ENCODE measurements around the gene SHISA3.

Gene SHISA3

DNA sequence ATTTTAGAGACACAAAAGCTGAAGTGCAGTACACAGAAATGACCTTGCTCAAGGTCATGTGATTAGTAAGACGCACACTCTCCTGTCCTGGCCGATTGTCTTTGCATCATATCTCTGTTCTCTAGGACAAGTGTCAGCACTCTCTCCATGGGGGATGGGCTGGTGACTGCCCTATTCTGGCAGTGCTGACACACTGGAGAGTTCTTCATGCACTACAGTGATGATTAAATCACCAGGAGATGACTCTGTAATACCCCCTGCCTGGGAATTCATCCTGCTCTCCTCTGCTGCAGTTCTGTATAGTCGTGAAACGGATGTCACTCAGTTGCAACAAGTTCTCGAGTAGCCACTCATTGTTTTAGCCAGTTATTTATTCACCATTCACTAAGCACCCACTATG is 5.3 kb upstream of the SHISA3 start:
- no peak for DNase-seq (ENCODE audit: low read depth)

DNA sequence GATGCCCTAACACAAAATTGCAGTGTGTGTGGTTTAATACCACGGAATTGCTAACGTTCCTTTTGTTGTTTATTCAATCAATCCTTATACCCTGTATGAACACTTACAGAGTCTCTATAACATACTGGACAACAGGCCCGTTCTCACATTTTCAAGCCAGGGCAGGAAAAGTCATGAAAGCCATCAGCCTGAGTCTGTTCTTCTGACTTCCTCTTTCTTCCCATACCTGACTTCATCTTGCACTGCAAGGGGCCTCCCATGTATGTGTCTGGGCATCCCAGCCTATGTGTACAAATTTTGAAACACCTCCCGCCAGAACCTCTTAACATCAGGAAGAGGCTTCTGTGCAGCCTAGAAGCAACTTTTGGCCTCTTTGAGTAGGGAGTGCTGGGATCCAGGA is 4.9 kb upstream of the SHISA3 start:
- no peak for DNase-seq (ENCODE audit: low read depth)

DNA sequence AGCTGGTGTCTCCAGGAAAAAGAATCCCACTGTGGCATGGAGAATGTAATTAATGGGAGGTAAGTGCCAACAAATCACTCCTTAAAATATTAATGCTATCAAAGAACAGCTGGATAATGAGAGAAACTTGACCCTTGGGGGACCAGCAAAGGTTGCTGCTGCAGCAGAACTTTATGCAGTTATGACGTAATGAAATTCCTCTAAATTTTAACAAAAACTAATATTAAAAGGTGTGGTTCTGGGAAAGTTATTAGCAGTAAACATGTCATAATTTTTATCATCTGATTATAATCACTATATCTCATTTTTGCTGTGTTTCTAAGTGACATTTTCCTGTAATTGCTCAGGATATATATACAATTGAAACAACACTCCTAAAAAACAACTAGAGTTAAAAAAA is 1.7 kb upstream of the SHISA3 start:
- DNase-seq (ENCODE audit: low read depth), result no peak

DNA sequence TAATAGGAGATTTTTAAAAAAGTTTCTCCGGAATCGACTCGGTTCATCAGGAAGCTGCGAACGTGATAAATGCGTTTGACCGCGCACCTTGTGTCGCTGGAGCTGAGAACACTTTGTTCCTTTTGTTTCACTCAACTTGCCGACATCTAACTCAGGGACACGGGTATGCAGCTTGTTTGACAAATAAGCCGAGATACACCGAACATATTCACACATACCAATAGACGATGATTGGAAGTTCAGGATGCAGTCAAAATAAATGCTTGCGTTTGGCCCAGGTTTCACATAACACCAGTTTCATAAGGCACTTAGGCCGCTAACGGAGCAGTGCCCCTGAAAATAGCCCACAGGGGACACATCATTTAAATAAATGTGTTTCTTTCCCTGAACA is 932 bp upstream of the SHISA3 start:
- DNase-seq (ENCODE audit: low read depth), result no peak

DNA sequence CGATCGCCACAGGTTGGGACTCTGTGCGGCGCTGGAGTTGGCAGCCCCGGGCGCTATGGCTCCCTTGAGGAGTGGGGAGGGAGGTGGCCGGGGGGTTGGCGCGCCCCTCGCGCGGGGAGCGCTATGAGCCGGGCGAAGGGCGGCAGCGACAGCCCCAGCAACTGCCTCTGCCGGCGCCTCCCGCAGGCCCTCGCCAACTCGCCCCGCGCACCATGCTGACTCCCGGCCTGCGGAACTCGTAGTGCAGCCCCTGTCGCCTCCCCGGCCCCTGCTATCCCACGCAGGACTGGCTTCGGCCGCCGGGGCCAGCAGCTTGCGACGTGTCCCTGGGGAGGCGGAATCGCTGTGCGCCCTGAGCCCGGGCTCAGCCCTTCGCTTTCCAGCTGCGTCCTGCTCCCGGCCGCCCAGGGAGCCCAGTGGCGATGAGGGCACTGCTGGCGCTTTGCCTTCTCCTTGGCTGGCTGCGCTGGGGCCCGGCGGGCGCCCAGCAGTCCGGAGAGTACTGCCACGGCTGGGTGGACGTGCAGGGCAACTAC is 415 bp downstream of the SHISA3 start:
- DNase-seq (ENCODE audit: low read depth), result no peak

DNA sequence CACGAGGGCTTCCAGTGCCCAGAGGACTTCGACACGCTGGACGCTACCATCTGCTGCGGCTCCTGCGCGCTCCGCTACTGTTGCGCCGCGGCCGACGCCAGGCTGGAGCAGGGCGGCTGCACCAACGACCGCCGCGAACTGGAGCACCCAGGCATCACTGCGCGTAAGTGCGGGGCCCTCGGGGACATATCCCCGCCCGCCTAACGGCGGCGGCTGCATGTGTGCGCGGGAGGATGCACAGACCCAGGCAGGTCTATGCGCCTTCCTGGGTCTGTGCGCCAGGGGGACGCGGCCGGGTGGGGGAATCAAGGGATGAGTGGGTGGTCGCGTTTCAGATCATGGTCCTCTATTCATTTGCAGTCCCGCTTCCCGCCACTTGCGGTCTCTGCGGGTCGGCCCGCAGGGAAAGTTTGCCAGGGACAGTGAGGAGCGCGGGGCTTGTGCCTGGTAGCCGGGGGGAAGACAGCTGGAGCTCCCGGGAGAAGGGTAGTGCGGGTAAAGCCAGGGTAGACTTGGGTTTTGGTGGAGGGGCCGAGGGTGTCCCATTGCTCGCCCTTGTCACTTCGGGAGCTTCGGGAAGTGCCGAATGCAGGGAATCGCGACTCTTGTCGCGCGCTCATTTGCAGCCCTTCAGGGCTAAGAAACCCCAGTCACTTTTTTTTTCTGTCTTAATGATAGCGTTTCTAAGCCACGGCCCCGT is 1.0 kb downstream of the SHISA3 start:
- DNase-seq (ENCODE audit: low read depth), result no peak

DNA sequence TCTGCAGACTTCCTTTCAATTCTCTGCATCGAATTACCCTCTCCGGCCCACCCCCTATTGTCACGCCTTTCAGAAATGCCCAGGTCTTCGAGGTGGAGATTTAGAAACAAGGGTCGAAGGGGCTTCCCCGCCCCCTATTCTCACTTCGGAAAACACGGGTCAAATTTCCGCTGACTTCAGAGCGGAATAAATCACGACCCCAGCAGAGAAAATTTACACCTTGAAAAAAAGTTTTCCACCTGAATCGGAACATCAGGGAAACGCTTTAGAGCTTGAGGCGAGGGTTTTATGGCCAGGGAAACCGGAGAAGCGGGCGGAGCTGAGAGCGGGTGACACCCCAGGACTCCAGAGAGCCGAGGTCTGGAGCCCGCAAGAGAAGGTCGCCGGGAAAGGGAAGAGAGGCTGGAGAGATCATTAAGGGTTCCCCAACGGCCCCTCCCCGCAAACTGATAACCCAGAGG is 1.6 kb downstream of the SHISA3 start:
- DNase-seq (ENCODE audit: low read depth), result no peak

DNA sequence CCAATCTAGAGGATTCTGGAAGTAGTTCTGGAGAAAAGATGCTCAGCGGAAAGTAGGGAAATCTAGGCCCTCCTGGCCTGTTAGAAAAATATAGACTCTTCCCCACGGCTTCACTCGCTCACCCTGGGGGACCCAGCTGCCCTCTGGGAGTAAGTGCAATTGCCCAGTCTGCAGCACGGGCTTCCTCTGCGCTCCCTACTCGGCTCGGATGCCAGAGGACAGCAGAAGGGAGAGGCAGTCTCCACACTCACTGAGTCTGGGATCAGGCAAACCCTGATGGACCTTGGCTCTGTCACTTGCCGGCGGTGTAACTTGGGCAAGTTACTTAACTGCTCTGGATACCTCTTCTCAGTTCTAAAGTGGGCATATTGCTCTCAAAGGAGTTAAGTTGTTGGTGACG is 2.1 kb downstream of the SHISA3 start:
- no peak for DNase-seq (ENCODE audit: low read depth)

DNA sequence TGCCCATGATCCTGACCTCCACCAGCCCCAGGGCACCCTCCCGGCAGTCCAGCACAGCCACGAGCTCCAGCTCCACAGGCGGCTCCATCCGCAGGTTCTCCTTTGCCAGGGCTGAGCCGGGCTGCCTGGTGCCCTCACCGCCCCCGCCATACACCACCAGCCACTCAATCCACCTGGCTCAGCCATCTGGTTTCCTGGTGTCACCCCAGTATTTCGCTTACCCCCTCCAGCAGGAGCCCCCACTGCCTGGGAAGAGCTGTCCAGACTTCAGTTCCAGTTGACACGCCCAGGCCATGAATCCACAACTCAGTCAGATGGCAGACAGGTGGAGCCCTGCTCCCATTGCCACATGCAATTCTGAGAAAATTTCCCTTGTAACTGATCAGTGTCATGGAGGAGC is 3.9 kb downstream of the SHISA3 start:
- no peak for DNase-seq (ENCODE audit: low read depth)

DNA sequence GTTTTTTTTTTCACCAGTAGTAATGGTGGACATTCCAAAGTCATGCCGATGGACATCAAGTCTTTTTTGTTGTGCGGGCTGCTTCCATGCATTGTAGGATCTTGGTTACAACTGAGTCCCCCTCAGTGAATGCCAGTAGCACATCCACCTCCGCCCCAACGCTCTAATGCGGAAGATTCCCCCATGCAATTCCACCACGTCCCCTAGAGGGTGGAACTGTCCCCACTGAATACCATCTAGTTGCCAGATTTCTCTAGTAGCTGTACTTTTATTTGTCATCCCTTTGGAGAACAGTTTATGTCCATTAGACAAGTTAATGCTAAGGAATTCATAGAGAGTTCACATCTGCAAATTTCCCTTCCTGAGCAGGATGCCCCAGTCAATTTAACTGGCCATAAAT is 6.7 kb downstream of the SHISA3 start:
- DNase-seq (ENCODE audit: low read depth), result no peak

DNA sequence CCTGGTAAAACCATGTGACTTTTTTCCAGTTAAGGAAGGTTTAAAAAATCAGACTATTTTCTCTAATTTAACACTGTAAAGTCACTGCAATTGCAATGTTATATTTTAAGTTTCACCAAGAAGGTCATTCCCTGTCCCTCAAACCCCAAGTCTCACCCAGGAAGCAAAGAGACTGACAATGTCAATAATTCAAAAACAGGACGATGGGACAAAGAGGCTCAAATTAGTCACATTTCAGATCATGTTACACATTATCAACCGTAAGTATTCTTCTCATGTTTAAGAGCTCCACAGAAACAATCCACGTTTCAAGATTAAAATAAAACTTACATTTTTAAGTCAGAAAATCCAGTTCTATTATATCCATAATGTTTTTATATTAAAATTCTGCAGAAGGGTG is 13.2 kb downstream of the SHISA3 start:
- DNase-seq (ENCODE audit: low read depth), result no peak

DNA sequence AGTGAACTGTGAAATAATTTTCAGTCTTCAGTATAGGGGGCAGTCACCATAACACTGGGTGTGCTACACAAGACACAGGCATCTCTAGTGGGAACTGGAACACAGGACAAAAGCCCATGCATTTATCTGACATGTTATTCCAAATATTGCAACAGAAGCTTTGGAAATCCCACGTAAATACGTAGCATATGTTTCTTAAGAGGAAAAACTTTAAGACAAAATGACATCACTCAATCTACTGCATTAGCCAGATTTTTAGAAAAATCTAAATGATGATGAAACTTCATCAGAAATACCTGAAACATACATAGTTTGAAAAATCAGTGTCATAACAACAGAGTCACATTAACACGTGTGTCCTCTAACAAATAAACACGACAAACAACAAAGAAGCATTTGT is 14.5 kb downstream of the SHISA3 start:
- no peak for DNase-seq (ENCODE audit: low read depth)

DNA sequence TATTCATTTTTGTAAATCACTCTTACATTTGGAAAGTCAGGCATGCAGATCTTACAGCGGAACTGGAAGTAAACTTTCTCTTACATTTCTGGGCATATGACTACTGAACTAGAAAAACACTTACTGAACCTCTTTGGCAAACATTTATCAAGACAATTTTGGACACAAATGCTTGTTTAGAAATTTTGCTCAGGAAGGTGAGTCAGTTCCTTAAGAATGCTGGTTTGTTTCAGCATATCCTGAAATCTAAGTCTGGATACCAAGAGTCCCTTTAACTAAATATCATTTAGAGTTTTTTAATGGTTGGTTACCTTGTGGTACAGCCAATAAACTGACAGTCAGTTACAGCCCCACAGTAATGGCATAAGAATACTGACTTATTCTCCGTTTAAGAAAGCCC is 15.0 kb downstream of the SHISA3 start:
- no peak for DNase-seq (ENCODE audit: low read depth)

DNA sequence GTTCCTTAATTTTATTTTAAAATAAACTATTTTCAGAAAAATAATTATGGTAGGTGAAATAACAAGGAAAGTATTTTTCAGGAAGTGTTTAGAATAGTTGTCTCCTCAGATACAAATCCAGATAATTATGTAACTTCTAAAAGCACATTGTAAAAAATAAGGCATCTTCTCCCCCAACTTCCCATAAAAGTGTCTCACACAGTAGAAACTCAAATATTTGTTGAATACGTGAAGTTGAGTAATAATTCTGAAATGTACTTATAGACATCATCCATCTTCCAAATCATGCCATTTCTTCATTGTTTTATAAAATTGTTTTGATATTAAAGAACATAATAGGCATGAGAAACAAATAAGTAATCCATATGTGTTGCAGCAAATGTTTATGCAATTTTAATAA is 18.0 kb downstream of the SHISA3 start:
- DNase-seq (ENCODE audit: low read depth), result no peak

DNA sequence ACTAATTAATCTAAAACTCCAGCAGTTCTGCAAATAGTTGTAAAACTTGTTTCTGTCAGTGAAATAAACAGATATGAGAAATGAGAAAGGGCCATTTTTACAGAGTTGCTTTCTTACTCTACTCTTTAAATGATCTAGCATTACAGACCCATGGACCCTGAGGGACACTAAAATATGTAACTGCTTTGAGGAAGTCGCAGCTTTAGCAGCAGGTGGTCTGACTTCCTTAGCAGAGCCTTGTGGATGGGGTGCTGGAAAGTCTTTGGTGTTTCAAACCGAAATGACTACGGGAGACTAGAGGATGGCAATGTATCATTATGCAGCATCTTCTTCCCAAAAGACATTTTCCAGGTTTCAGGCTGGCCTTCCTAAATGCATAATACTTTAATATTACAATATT is 18.7 kb downstream of the SHISA3 start:
- no peak for DNase-seq (ENCODE audit: low read depth)

DNA sequence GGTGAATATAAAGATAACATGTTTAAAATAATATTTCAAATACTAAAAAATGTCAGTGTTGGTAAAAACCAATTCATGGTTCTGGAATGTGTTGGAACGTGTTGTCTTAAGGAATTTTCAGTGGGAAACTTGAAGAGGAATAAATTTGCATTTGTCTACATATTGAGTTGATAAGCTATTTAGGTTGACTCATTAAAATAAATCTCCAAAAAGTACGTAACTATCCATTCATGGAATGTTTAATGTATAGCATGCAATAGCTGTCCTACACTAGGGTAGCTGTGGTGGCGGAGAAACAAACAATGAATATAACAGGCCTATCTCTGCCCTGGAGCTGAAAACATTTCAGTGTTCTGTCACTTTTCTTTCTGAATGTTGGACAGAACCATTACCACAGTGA is 20.3 kb downstream of the SHISA3 start:
- DNase-seq (ENCODE audit: low read depth), result no peak

DNA sequence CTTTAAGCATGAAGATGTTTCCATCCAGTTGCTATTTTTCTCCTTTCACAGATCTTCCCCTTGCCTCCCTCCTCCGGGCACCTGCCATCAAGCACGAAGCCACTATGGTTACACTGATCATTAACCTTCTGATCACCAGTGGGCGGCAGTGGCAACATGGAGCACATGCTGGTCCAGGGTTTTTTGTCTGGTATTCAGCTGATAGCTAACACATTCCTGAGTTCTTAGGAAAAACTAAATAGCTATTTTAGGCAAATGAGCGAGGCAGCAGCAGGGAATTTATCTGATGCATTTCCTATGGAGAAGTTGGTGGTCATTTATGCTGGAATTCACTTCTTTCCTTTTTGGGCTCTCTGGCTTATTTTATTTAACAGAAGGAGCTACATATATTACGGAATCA is 22.9 kb downstream of the SHISA3 start:
- no peak for DNase-seq (ENCODE audit: low read depth)

DNA sequence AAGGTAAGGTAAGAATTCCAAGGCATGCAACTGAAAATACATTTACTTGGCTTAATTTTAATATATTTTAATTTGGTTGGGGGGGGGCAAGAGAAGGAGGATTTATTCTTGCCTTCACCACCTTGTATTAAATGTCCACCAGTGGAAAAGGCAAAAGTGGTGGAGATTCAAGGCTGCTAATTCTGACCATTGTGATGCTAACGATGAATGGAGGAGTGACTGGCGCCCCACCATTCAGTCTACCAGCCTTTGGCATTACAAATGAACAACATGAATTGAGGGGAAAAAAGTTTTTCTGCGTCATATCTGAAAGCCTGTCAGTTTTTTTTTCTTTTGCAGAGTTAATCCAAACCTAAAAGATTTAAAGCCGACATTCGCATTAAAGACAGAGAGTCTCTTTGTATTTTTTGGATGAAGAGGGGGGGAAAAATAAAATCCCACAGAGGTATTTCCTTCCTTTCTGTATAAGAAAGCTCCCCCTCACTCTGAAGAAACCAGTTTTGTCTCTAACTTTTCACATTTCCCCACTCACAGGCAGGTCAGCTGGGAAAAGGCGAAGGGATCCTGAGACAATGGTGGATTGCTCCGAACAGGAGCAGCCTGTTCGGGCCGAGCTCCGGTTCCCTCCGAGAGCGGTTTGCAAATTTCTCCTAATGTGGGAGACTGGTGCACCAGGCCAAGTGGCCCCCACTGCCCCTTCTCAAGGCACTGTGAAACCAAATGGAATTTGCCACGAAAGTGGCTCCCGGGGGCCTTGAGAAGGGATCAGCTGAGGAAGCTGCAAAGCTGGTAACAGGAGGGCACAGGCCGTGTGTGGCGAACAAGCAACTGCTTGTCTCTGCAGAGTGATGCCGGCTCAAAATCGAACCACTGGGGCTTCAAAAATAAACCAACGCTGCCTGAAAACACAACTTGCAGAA is 28.1 kb downstream of the SHISA3 start:
- no peak for DNase-seq (ENCODE audit: low read depth)

DNA sequence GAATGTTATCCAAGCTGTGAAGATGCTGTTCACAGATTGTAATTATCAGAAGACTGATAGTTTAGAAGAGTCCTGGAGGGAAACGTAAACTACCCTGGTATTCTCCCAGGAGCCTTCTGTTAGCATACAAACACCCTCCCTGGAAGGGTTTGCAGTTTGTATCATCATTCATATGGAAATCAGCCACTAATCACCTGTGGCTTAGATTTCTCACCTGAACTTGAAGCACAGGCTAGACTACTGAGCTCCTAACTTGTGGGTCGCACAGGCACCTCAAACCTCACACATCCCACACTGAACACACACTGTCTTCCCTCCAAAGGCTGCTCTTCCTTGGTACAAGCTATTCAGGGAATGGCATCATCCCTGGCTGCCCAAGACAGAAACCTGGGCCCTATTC is 30.7 kb downstream of the SHISA3 start:
- DNase-seq (ENCODE audit: low read depth), result no peak

DNA sequence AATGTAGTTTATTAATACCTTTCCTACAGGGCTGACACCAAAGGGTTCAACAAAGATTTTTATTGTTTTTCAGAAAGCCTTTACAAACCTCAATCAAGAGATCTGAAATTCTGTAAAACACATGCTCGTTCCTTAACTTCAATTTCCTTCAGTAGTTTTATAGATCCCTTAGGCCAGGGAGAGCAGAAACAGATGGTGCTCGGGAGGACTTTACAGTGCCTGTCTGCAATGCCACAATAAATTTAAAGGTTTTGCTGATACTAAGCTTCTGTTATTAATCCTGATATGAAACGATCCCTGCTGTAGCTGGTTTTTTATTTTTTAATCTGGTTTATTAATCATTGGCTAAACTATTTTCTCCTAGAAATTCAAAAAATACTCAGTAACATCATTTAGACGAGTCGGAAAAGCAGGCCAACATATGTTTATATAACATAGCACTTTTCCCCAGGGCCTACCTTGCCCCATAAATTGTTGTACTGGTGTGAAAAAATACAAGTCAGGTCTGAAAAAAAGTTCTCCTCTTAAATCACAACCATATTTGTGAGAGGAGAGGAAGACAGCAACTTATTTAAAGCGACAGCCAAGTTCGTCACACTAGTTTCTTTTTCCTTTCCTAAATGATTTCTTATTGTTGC is 39.8 kb downstream of the SHISA3 start:
- no peak for DNase-seq (ENCODE audit: low read depth)

DNA sequence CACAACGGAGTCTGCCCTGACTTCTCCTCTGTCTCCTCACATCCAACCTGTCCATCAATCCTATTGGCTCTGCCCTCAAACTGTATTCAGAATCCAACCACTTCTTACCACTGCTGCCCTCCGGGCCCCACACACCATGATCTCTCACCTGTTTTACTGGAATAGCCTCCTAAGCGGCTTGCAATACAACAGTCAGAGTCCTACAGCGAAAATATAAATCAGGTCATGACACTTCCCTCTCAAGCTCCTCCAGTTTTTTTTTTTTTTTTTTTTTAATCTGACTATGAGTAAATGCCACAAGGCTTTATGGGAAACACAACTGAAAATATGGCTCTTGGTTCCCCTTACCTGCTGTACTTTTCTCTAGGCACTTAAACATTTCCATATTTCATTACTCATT is 42.8 kb downstream of the SHISA3 start:
- DNase-seq (ENCODE audit: low read depth), result no peak

DNA sequence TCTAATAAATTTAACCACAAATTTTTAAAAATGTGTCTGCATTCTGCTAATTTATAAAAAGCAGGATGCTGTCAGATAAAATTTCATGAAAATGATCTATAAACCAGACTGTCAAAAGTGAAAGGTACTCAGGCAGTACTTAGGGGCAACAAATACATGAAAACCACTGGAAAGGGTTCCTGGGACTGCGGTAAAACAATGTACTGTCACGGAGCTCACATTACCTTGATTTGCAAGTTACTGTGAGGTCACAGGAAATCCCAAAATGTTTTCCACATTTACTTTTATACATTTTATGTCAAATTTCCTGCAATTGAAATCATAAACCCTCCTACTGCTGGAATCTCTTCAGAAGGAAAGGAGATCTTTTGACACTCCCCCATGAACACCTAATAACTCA is 45.3 kb downstream of the SHISA3 start:
- no peak for DNase-seq (ENCODE audit: low read depth)

DNA sequence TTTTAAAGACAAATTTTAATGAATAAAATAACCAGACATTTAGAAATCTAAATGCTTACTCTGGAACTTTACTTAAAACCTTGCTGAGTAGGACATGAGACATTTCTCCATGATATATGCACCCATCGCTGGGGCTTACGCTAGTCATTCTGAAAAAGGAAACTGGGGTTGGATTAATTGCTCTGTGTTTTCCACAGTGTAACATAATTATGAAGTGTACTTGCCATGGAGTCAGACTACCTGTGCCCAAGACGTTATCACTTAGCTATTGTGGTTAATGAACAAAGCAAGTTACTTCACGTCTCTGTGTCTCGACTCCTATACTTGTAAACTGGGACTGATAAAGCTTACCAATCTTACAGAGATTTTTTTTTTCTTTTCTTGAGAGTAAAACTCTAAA is 47.8 kb downstream of the SHISA3 start:
- DNase-seq (ENCODE audit: low read depth), result no peak
